ENCODE data around the gene MS4A2. TPM values are rescaled to one million over a fixed set of nuclear protein-coding genes. Genes with fewer than 3 reads are reported as not detected.
"Not testable (repeated sequence)": the region's sequence is repeated elsewhere in the genome, so short reads cannot be mapped to it uniquely, and the experiment has no call there.

MS4A2 gene
- total RNA-seq, 2 experiments from 2014 or later, result not detected

- POLR2A ChIA-PET, result no interaction called here
- no peak overlapping the region for H3K4me3 Mint-ChIP-seq
- no peak for DNase-seq
Measured at GRCh38 chr11:60125956-60126585, 37.6 kb downstream of the MS4A2 start.

DNA sequence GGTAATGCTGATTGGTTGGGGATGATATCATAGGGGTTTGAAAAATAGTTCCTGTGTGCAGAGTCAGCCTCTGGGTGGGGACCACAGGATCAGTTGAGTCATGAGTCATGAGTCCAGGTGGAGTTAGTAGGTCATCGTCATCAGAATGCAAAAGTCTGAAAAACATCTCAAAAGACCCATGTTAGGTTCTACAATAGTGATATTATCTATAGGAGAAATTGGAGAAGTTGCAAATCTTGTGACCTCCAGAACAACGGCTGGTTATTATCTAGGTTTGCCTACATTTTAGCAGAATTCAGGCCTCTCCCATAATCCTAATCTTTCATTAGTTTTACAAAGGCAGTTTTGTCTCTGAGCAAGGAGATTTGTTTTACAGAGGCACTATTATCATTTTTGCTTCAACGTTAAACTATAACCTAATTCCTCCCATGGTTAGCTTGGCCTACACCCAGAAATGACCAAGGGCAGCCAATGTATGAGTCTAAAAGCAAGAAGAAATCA, 38.9 kb downstream of the MS4A2 start:
- ATAC-seq (no peak), DNase-seq (no peak)
- CTCF ChIA-PET, result no interaction called here
- H3K36me3 Mint-ChIP-seq (ENCODE audit: low read depth), result no peaks in the 10 kb centered on the region
- H3K4me1 Mint-ChIP-seq (ENCODE audit: low read depth), result no peaks in the 10 kb centered on the region
- H3K9me3 Mint-ChIP-seq, result no peaks in the 10 kb centered on the region
- H3K27me3 Mint-ChIP-seq, result peaks cover 5% of the 10 kb centered on the region
- intact Hi-C loops (cut with micrococcal nuclease), result no loop called here
- H3K4me3 Mint-ChIP-seq, result no peak overlapping the region
- POLR2A ChIA-PET, result no interaction called here
- no peak for TF ChIP-seq CTCF (IDR thresholded peaks at IDR 0.05)
- H3K27ac Mint-ChIP-seq, result no peak overlapping the region

More at GRCh38 chr11:60125956-60126585, 37.6 kb downstream of the MS4A2 start:
- TF ChIP-seq CTCF (IDR thresholded peaks at IDR 0.05), result no peak
- Mint-ChIP-seq H3K4me1 (ENCODE audit: low read depth) (no peaks in the 10 kb centered on the region), H3K9me3 (no peaks in the 10 kb centered on the region), H3K27me3 (peaks cover 6% of the 10 kb centered on the region), H3K36me3 (ENCODE audit: low read depth) (no peaks in the 10 kb centered on the region), H3K27ac (no peak overlapping the region)
- CTCF ChIA-PET, result interaction anchor here (1.5 kb wide), 1 partner anchor 303 kb away, joined by 4 read pairs; no protein-coding TSS in a partner anchor
- ATAC-seq, result no peak
- intact Hi-C loops (cut with micrococcal nuclease), result no loop called here

DNA sequence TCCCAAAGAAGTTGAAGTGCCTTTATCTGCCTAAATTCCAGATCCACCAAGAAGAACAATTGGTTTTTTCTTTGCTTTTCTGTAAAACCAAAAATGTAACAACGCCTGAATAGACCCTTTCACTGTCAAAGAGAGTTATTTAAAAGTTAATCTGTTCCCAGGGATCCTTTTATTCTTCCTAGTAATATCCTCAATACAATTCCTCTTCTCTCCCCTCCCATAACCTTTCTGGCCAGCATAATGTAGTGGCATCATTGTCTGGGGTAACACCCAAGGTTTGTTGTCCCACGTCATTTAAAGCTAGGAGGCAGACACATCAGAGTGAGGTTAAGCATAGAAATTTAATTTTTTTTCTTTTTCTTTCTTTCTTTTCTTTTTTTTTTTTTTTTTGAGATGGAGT, 39.9 kb downstream of the MS4A2 start:
- POLR2A ChIA-PET, result no interaction called here
- CTCF ChIA-PET, result interaction anchor here (0.8 kb wide), 1 partner anchor 17 kb away, joined by 3 read pairs; no protein-coding TSS in a partner anchor

DNA sequence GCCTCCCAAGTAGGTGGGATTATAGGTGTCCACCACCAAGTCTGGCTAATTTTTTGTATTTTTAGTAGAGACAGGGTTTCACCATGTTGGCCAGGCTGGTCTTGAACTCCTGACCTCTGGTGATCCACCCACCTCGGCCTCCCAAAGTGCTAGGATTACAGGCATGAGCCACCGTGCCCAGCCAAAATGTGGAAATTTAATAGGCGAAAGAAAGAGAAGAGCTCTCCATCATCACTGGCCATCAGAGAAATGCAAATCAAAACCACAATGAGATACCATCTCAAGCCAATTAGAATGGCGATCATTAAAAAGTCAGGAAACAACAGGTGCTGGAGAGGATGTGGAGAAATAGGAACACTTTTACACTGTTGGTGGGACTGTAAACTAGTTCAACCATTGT, 40.4 kb downstream of the MS4A2 start:
- CTCF ChIA-PET, result interaction anchor here (0.8 kb wide), 1 partner anchor 17 kb away, joined by 3 read pairs; no protein-coding TSS in a partner anchor
- H3K27me3 Mint-ChIP-seq; H3K36me3 Mint-ChIP-seq (ENCODE audit: low read depth); H3K9me3 Mint-ChIP-seq; H3K27ac Mint-ChIP-seq; POLR2A ChIA-PET; ATAC-seq; intact Hi-C loops (cut with micrococcal nuclease); DNase-seq; H3K4me3 Mint-ChIP-seq; H3K4me1 Mint-ChIP-seq (ENCODE audit: low read depth): not testable (repeated sequence)

More for the DNA sequence above, 39.9 kb downstream of the MS4A2 start:
- Mint-ChIP-seq H3K4me1 (ENCODE audit: low read depth) (no peaks in the 10 kb centered on the region), H3K36me3 (ENCODE audit: low read depth) (no peaks in the 10 kb centered on the region), H3K27ac (no peak overlapping the region), H3K27me3 (peaks cover 4% of the 10 kb centered on the region), H3K4me3 (no peak overlapping the region), H3K9me3 (peaks cover under 1% of the 10 kb centered on the region)
- no peak for TF ChIP-seq CTCF (IDR thresholded peaks at IDR 0.05)
- DNase-seq (no peak), ATAC-seq (no peak)
- intact Hi-C loops (cut with micrococcal nuclease), result no loop called here

DNA sequence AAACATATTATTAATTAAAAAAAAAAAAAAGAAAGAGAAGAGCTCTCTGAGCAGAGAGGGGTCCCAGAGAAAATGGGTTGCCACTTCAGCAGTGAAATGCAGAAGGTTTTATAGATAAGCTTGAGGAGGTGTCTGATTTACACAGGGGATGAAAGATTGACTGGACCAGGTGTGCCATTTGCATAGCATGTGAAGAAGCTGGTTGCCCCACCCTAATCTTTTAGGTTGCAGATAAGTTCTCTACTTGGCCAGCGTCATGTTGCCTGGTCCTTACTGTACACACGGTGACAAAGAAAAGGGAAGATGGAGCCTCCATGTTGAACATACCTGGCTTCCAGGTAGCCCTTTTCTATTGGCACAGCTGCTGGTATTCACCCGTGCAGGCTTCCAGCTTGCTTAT, 41.4 kb downstream of the MS4A2 start:
- ATAC-seq (no peak), DNase-seq (no peak)
- H3K27ac Mint-ChIP-seq, result no peak overlapping the region
- intact Hi-C loops (cut with micrococcal nuclease), result no loop called here
- ChIA-PET POLR2A (no interaction called here), CTCF (interaction anchor here (0.6 to 0.8 kb wide), 3 partner anchors 107 to 307 kb away, joined by 3 read pairs; no protein-coding TSS in a partner anchor)
- H3K36me3 Mint-ChIP-seq (ENCODE audit: low read depth), result no peaks in the 10 kb centered on the region
- peaks cover 7% of the 10 kb centered on the region for H3K27me3 Mint-ChIP-seq
- H3K4me3 Mint-ChIP-seq, result no peak overlapping the region
- H3K9me3 Mint-ChIP-seq, result peaks cover 4% of the 10 kb centered on the region
- no peaks in the 10 kb centered on the region for H3K4me1 Mint-ChIP-seq (ENCODE audit: low read depth)
- no peak for TF ChIP-seq CTCF (IDR thresholded peaks at IDR 0.05)

Measured in activated CD8-positive, alpha-beta T cell treated with anti-CD3 and anti-CD28 coated beads for 36 hours (primary cell).